Cardiac muscle cell (in vitro differentiated cells and primary cell): Measurements from ENCODE around the gene RBP3. TPM values are rescaled to one million over a fixed set of nuclear protein-coding genes. Genes with fewer than 3 reads are reported as not detected.

Experiments used
- DNase-seq, 2 donors: peaks; one replicate each; pipeline versions ENCODE4 v3.0.0 to v3.0.0-alpha.2; 2010 to 2017; ENCODE audit warnings: low read depth in 1 of 2, low spot score in 1 of 2
- H3K27ac ChIP-seq: fragments of 200-600 bp; sonication (generic); 2 replicates; pipeline ENCODE4 v1.5.1; 2016
- H3K27me3 ChIP-seq: fragments of 200-600 bp; sonication (generic); 2 replicates; pipeline ENCODE4 v1.6.0; 2016; ENCODE audit warnings: control low read depth
- H3K36me3 ChIP-seq: fragments of 200-600 bp; sonication (generic); 2 replicates; pipeline ENCODE4 v1.5.1; 2016; ENCODE audit warnings: control low read depth
- H3K4me1 ChIP-seq: fragments of 200-600 bp; sonication (generic); 2 replicates; pipeline ENCODE4 v1.8.1; 2017; ENCODE audit warnings: low read depth, mild to moderate bottlenecking, mixed run types
- H3K4me3 ChIP-seq: fragments of 200-600 bp; sonication (generic); 2 replicates; pipeline ENCODE4 v1.5.1; 2016; ENCODE audit warnings: mild to moderate bottlenecking
- H3K9me3 ChIP-seq: fragments of 200-600 bp; sonication (generic); 2 replicates; pipeline ENCODE4 v1.5.1; 2017; ENCODE audit warnings: low read depth, mild to moderate bottlenecking, control low read depth
- polyA plus RNA-seq: library from polyadenylated mRNA; unstranded; fragments of >200 nt; fragmentation: Nextera tagmentation; extraction: Ambion mirVana; gene quantifications from 2 replicates; pipeline ENCODE4 v1.2.1, GENCODE V29; 2016
- total RNA-seq: library from RNA; depleted of rRNA; stranded (reverse); fragments of >200 nt; gene quantifications from 2 replicates; pipeline ENCODE4 v1.2.3, GENCODE V29; 2016
- TF ChIP-seq, protein P1 (sequence below): IDR thresholded peaks from 2 replicates; pipeline ENCODE4 v1.5.1; 2012; ENCODE audit warnings: low read depth, mild to moderate bottlenecking, low read length

RBP3 gene
- total and polyA plus RNA-seq, 2 experiments from 2014 or later: not detected

DNA sequence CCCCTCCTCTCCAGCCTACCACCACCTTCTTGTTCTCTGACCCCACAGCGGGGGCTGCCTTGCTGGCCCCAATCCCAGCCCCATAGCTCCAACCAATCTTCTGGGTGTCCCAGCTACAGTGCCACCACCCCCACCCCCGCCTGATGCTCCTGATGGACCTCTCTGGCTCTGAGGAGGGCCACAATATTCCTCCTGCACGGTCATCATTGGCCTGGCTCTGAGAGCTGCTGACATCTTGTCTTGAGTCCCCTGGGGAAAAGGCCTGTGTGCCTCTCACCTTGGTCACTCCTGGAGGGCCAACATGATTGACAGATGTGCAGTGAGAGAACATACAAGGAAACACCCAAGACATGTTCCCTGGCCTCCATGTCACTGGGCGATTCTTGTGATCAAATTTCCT is 18.3 kb upstream of the RBP3 start:
- no peaks in the 10 kb centered on the region for H3K36me3 ChIP-seq

GRCh38 chr10:47330366-47330765 is 17.8 kb upstream of the RBP3 start:
- TF ChIP-seq, protein P1, sequence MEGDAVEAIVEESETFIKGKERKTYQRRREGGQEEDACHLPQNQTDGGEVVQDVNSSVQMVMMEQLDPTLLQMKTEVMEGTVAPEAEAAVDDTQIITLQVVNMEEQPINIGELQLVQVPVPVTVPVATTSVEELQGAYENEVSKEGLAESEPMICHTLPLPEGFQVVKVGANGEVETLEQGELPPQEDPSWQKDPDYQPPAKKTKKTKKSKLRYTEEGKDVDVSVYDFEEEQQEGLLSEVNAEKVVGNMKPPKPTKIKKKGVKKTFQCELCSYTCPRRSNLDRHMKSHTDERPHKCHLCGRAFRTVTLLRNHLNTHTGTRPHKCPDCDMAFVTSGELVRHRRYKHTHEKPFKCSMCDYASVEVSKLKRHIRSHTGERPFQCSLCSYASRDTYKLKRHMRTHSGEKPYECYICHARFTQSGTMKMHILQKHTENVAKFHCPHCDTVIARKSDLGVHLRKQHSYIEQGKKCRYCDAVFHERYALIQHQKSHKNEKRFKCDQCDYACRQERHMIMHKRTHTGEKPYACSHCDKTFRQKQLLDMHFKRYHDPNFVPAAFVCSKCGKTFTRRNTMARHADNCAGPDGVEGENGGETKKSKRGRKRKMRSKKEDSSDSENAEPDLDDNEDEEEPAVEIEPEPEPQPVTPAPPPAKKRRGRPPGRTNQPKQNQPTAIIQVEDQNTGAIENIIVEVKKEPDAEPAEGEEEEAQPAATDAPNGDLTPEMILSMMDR: no peak
- H3K4me1 ChIP-seq: peaks cover 12% of the 10 kb centered on the region
- DNase-seq: no peak
- no peak overlapping the region for H3K27ac ChIP-seq
- no peaks in the 10 kb centered on the region for H3K36me3 ChIP-seq
- no peak overlapping the region for H3K4me3 ChIP-seq
- H3K27me3 ChIP-seq: peaks cover 6% of the 10 kb centered on the region
- no peaks in the 10 kb centered on the region for H3K9me3 ChIP-seq

More for the DNA sequence above, 18.3 kb upstream of the RBP3 start:
- Histone ChIP-seq H3K27ac (no peak overlapping the region), H3K9me3 (no peaks in the 10 kb centered on the region), H3K4me3 (no peak overlapping the region), H3K27me3 (peaks cover 6% of the 10 kb centered on the region), H3K4me1 (peaks cover 12% of the 10 kb centered on the region)
- TF ChIP-seq, protein P1: no peak
- DNase-seq: no peak

- H3K36me3 ChIP-seq: no peaks in the 10 kb centered on the region
- H3K9me3 ChIP-seq: no peaks in the 10 kb centered on the region
- peaks cover 12% of the 10 kb centered on the region for H3K4me1 ChIP-seq
- no peak for DNase-seq
- H3K4me3 ChIP-seq: no peak overlapping the region
- TF ChIP-seq, protein P1: no peak
- peaks cover 6% of the 10 kb centered on the region for H3K27me3 ChIP-seq
- H3K27ac ChIP-seq: no peak overlapping the region
Observed at GRCh38 chr10:47330804-47331203, 17.4 kb upstream of the RBP3 start.

GRCh38 chr10:47331491-47331890 is 16.7 kb upstream of the RBP3 start:
- no peak for DNase-seq
- Histone ChIP-seq H3K9me3 (no peaks in the 10 kb centered on the region), H3K27ac (no peak overlapping the region), H3K4me1 (peaks cover 10% of the 10 kb centered on the region), H3K4me3 (no peak overlapping the region), H3K36me3 (no peaks in the 10 kb centered on the region), H3K27me3 (peaks cover 6% of the 10 kb centered on the region)
- TF ChIP-seq, protein P1: no peak

- H3K27ac ChIP-seq: no peak overlapping the region
- no peak for DNase-seq
- no peak overlapping the region for H3K4me3 ChIP-seq
- TF ChIP-seq, protein P1: no peak
- peaks cover 5% of the 10 kb centered on the region for H3K4me1 ChIP-seq
- H3K27me3 ChIP-seq: peaks cover 6% of the 10 kb centered on the region
- H3K36me3 ChIP-seq: no peaks in the 10 kb centered on the region
- no peaks in the 10 kb centered on the region for H3K9me3 ChIP-seq
Observed at GRCh38 chr10:47331954-47332353, 16.2 kb upstream of the RBP3 start.

- Histone ChIP-seq H3K27me3 (peaks cover 6% of the 10 kb centered on the region), H3K36me3 (no peaks in the 10 kb centered on the region), H3K4me3 (no peak overlapping the region), H3K27ac (no peak overlapping the region), H3K9me3 (no peaks in the 10 kb centered on the region), H3K4me1 (peaks cover 2% of the 10 kb centered on the region)
- TF ChIP-seq, protein P1: no peak
- DNase-seq: no peak
Observed at GRCh38 chr10:47332371-47332770, 15.8 kb upstream of the RBP3 start.
